A673 (cell line): ENCODE data around the gene RASGEF1C. TPM values are rescaled to one million over a fixed set of nuclear protein-coding genes. Genes with fewer than 3 reads are reported as not detected.

Experiments
- BruUV-seq: library from RNA; stranded (reverse); fragments of 400-500 nt; replicated peaks from 2 replicates; lab custom pipeline; 2021; lab: Mats Ljungman, UMichigan
- CTCF ChIA-PET: fragments of 300-600 bp; sonication (Branson Sonifier 250); formaldehyde crosslinking; loops from one replicate; lab custom pipeline; 2022; ENCODE audit warnings: antibody characterized with exemption; lab: Charles Lee
- POLR2A ChIA-PET: fragments of 300-600 bp; sonication (Branson Sonifier 250); formaldehyde crosslinking; loops from one replicate; lab custom pipeline; 2022; ENCODE audit warnings: antibody characterized with exemption; ENCODE audit not compliant: low non-redundant PET; lab: Charles Lee
- DNase-seq: peaks from one replicate; pipeline ENCODE4 v3.0.0-alpha.2; 2015; ENCODE audit warnings: low spot score
- H3K27ac ChIP-seq: fragments of 200-600 bp; sonication (generic); 2 replicates; pipeline ENCODE4 v1.5.1; 2016; ENCODE audit warnings: mixed run types, low read depth, mild to moderate bottlenecking, mixed read lengths, antibody characterized with exemption, low read length; ENCODE audit not compliant: poor library complexity, severe bottlenecking
- H3K27me3 ChIP-seq: fragments of 200-600 bp; sonication (generic); replicated peaks from 2 replicates; pipeline ENCODE4 v1.6.1; 2017; ENCODE audit warnings: mixed run types, low read depth, mild to moderate bottlenecking, mixed read lengths, antibody characterized with exemption, low read length; ENCODE audit not compliant: insufficient read depth, poor library complexity
- H3K36me3 ChIP-seq: fragments of 200-600 bp; sonication (generic); 2 replicates; pipeline ENCODE4 v1.6.1; 2016; ENCODE audit warnings: mixed run types, mild to moderate bottlenecking, mixed read lengths, antibody characterized with exemption, low read length; ENCODE audit not compliant: insufficient read depth, poor library complexity, severe bottlenecking
- H3K4me1 ChIP-seq: fragments of 200-600 bp; sonication (generic); 2 replicates; pipeline ENCODE4 v1.6.1; 2017; ENCODE audit warnings: mixed run types, mild to moderate bottlenecking, mixed read lengths, antibody characterized with exemption, low read length; ENCODE audit not compliant: insufficient read depth, poor library complexity, severe bottlenecking
- H3K4me3 ChIP-seq: fragments of 200-600 bp; sonication (generic); 2 replicates; pipeline ENCODE4 v1.5.1; 2016; ENCODE audit warnings: low read depth, mixed run types, mild to moderate bottlenecking, mixed read lengths, low read length; ENCODE audit not compliant: poor library complexity, severe bottlenecking
- H3K9me3 ChIP-seq: fragments of 200-600 bp; sonication (generic); 2 replicates; pipeline ENCODE4 v1.6.1; 2016; ENCODE audit warnings: mixed run types, low read depth, mild to moderate bottlenecking, mixed read lengths, antibody characterized with exemption, low read length; ENCODE audit not compliant: poor library complexity, severe bottlenecking
- CTCF ChIP-seq: fragments of 300-800, 200-600 bp; sonication (generic); conservative IDR thresholded peaks from 2 replicates; pipeline ENCODE4 v1.5.1; 2017; ENCODE audit warnings: low read depth, mild to moderate bottlenecking, antibody characterized with exemption, low read length, moderate library complexity, mixed read lengths
- EZH2 ChIP-seq: fragments of 200-600 bp; sonication (generic); IDR thresholded peaks from 2 replicates; pipeline ENCODE4 v1.6.1; 2017; ENCODE audit warnings: borderline replicate concordance, low read depth, mild to moderate bottlenecking, mixed read lengths, antibody characterized with exemption, low read length; ENCODE audit not compliant: poor library complexity, severe bottlenecking
- intact Hi-C: fragments of 100-400 bp; cut with micrococcal nuclease; formaldehyde crosslinking; loops from one replicate; pipeline ENCODE4 v1.10.0; 2022; ENCODE audit not compliant: unreplicated experiment
- total RNA-seq: library from RNA; stranded (reverse); gene quantifications from 2 replicates; pipeline ENCODE4 v1.2.3, GENCODE V29; 2021

RASGEF1C gene
- total RNA-seq, 1 experiment from 2014 or later = not detected

DNA sequence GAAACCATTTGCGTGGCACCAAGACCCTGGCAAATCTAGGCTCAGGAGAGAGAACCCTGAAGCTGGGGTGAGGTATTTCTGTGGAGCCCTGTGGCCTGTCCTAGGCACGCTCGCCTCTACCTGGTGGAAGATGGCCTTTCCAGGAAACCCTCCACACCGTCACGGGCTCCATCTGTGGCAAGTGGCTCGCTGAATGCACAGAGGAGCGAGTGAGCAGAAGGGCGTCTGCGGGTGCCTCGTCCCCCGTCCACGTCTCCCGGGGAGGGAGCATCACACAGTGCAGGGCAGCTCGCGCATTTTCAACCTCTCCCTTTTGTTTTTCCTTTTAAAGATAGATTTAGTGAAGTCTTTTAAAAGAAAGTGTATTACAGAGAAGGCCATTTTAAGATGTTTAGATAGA, 25.3 kb upstream of the RASGEF1C start:
- no peak overlapping the region for H3K4me3 ChIP-seq
- BruUV-seq = no TSS peak
- intact Hi-C loops = no loop called here

GRCh38 chr5:180233729-180234128, 24.7 kb upstream of the RASGEF1C start:
- H3K4me3 ChIP-seq = no peak overlapping the region
- POLR2A ChIA-PET = no interaction called here
- intact Hi-C loops = no loop called here
- H3K36me3 ChIP-seq = no peaks in the 10 kb centered on the region
- BruUV-seq = no TSS peak
- no peaks in the 10 kb centered on the region for H3K27me3 ChIP-seq
- CTCF ChIA-PET = no interaction called here
- H3K4me1 ChIP-seq = no peaks in the 10 kb centered on the region
- TF ChIP-seq CTCF (no peak), EZH2 (no peak)
- DNase-seq = no peak
- H3K27ac ChIP-seq = no peak overlapping the region
- no peaks in the 10 kb centered on the region for H3K9me3 ChIP-seq

More for the DNA sequence above, 25.3 kb upstream of the RASGEF1C start:
- CTCF ChIA-PET = no interaction called here
- H3K27me3 ChIP-seq = no peaks in the 10 kb centered on the region
- TF ChIP-seq EZH2 (no peak), CTCF (no peak)
- H3K27ac ChIP-seq = no peak overlapping the region
- no peaks in the 10 kb centered on the region for H3K36me3 ChIP-seq
- no peaks in the 10 kb centered on the region for H3K4me1 ChIP-seq
- no peaks in the 10 kb centered on the region for H3K9me3 ChIP-seq
- no peak for DNase-seq
- POLR2A ChIA-PET = no interaction called here

- ChIA-PET CTCF (no interaction called here), POLR2A (no interaction called here)
- Histone ChIP-seq H3K9me3 (no peaks in the 10 kb centered on the region), H3K4me1 (no peaks in the 10 kb centered on the region), H3K4me3 (no peak overlapping the region), H3K27me3 (no peaks in the 10 kb centered on the region), H3K36me3 (no peaks in the 10 kb centered on the region), H3K27ac (no peak overlapping the region)
- intact Hi-C loops = no loop called here
- BruUV-seq = no TSS peak
- TF ChIP-seq EZH2 = no peak
- no peak for TF ChIP-seq CTCF
- DNase-seq = no peak
Measured at GRCh38 chr5:180230017-180230416, 21.0 kb upstream of the RASGEF1C start.
